Hepatocyte (in vitro differentiated cells): ENCODE results near the gene AP5B1. TPM values are rescaled to one million over a fixed set of nuclear protein-coding genes. Genes with fewer than 3 reads are reported as not detected.
A peak's percentile ranks its signal among the peaks of the same experiment; 100 is the strongest.
"Not testable (repeated sequence)": the region's sequence is repeated elsewhere in the genome, so short reads cannot be mapped to it uniquely, and the experiment has no call there.

Source experiments
- DNase-seq: peaks from one replicate; pipeline ENCODE4 v3.0.0-alpha.2; 2016; ENCODE audit warnings: low spot score
- H2AFZ ChIP-seq: fragments of 200-600 bp; sonication (generic); 2 replicates; pipeline ENCODE4 v1.6.0; 2016; ENCODE audit warnings: antibody characterized with exemption, mild to moderate bottlenecking
- H3K27ac ChIP-seq: fragments of 200-600 bp; sonication (generic); 2 replicates; pipeline ENCODE4 v1.5.1; 2016; ENCODE audit warnings: mild to moderate bottlenecking
- H3K27me3 ChIP-seq: fragments of 200-600 bp; sonication (generic); 2 replicates; pipeline ENCODE4 v1.6.1; 2016
- H3K36me3 ChIP-seq: fragments of 200-600 bp; sonication (generic); replicated peaks from 2 replicates; pipeline ENCODE4 v1.5.1; 2016; ENCODE audit warnings: low read depth; ENCODE audit not compliant: insufficient read depth
- H3K4me1 ChIP-seq: fragments of 200-600 bp; sonication (generic); 2 replicates; pipeline ENCODE4 v1.5.1; 2016; ENCODE audit warnings: mild to moderate bottlenecking, moderate library complexity; ENCODE audit not compliant: insufficient read depth
- H3K4me2 ChIP-seq: fragments of 200-600 bp; sonication (generic); 2 replicates; pipeline ENCODE4 v1.6.0; 2016
- H3K4me3 ChIP-seq: fragments of 200-600 bp; sonication (generic); 2 replicates; pipeline ENCODE4 v1.5.1; 2016; ENCODE audit warnings: mild to moderate bottlenecking
- H3K79me2 ChIP-seq: fragments of 200-600 bp; sonication (generic); 2 replicates; pipeline ENCODE4 v1.6.0; 2017; ENCODE audit warnings: mild to moderate bottlenecking
- H3K9me2 ChIP-seq: fragments of 200-600 bp; sonication (generic); replicated peaks from 2 replicates; pipeline ENCODE4 v1.6.0; 2017; ENCODE audit warnings: mild to moderate bottlenecking; ENCODE audit not compliant: insufficient read depth
- H3K9me3 ChIP-seq: fragments of 200-600 bp; sonication (generic); 2 replicates; pipeline ENCODE4 v1.5.1; 2016; ENCODE audit warnings: low read depth, mild to moderate bottlenecking
- H4K20me1 ChIP-seq: fragments of 200-600 bp; sonication (generic); 2 replicates; pipeline ENCODE4 v1.6.0; 2016; ENCODE audit warnings: mild to moderate bottlenecking; ENCODE audit not compliant: insufficient read depth, poor library complexity, severe bottlenecking
- EZH2 ChIP-seq: fragments of 200-600 bp; sonication (generic); IDR thresholded peaks from 2 replicates; pipeline ENCODE4 v1.6.1; 2016; ENCODE audit warnings: antibody characterized with exemption, mild to moderate bottlenecking, borderline replicate concordance
- EZH2phosphoT487 ChIP-seq: fragments of 200-600 bp; sonication (generic); IDR thresholded peaks from one replicate; pipeline ENCODE4 v1.6.1; 2018; ENCODE audit warnings: antibody characterized with exemption, mild to moderate bottlenecking, low read depth, moderate library complexity; ENCODE audit not compliant: unreplicated experiment, severe bottlenecking
- WGBS: methylation state at CpG from one replicate; pipeline ENCODE4 v1.1.6; 2016; ENCODE audit warnings: low lambda C conversion rate; ENCODE audit errors: missing lambda C conversion rate; 5-methylcytosine and 5-hydroxymethylcytosine counted together
- polyA plus RNA-seq: library from polyadenylated mRNA; unstranded; fragments of >200 nt; fragmentation: Nextera tagmentation; extraction: Ambion mirVana; gene quantifications from 2 replicates; pipeline ENCODE4 v1.2.1, GENCODE V29; 2016
- total RNA-seq: library from RNA; depleted of rRNA; stranded (reverse); fragments of >200 nt; gene quantifications from 2 replicates; pipeline ENCODE4 v1.2.3, GENCODE V29; 2014
- TF ChIP-seq, protein P1 (sequence below): fragments of 200-600 bp; sonication (generic); IDR thresholded peaks from 2 replicates; pipeline ENCODE4 v1.5.1; 2016; ENCODE audit warnings: antibody characterized with exemption, mild to moderate bottlenecking; ENCODE audit not compliant: poor library complexity

The AP5B1 gene
- total and polyA plus RNA-seq, 2 experiments from 2014 or later: 20.9 to 27.1 TPM

DNA sequence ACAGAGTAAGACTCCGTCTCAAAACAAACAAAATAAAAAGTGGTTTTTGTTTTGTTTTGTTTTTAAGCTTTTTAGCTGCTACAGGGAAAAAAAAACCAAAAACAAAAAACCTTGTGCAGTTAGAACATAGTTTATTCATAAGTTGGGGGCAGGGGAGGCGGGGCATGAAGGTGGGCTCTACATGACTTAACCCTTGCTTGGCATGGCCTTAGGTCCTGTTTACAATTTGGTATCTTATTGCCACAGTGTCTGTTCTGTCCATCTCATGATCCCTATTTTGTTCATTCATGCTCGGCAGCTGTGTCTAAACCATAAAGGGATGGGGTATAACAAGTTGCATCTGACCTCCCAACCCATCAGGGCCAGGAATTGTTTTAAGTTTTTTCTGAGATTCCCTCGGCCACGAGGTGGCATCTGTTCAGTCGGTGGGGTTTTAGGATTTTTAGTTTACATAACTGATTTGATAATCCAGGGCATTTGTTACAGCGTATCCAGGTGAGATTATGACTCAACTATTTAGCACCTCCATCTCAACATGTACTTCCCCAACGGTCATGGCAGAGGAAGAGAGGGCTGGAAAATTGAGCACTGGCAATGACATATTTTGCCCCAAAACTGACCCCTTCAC, 6.9 kb downstream of the AP5B1 start:
- WGBS: 76% methylated on average over 8 of the region's 8 CpGs
- H3K27ac ChIP-seq: no peak overlapping the region

DNA sequence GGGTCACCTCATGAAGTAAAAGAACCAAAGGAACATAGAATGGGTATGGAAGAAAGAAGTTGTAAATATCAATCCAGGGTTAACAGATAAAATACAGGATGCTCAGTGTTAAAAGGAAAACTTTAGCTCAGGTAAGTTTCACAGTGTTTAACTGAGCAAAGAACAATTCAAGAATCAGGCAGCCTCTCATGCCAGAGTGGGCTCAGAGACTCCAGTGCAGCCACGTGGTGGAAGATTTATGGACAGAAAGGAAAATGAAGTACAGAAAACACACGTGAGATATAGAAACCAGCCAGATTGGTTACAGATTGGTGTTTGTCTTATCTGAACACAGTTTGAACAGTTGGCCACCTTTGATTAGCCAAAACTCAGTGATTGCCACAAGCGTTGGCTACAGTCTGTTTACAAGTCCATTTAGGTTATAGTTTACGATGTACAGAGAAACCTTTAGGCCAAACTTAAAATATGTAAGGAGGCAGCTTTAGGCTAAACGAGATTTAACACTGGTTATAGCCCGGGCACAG, 9.1 kb downstream of the AP5B1 start:
- DNase-seq: no peak
- no peaks in the 10 kb centered on the region for H3K27me3 ChIP-seq
- H3K79me2 ChIP-seq: peaks cover 9% of the 10 kb centered on the region
- no peak overlapping the region for H3K4me2 ChIP-seq
- no peaks in the 10 kb centered on the region for H3K9me3 ChIP-seq
- no peak overlapping the region for H2AFZ ChIP-seq
- H3K4me3 ChIP-seq: no peak overlapping the region
- TF ChIP-seq EZH2phosphoT487 (no peak), EZH2 (no peak)
- TF ChIP-seq, protein P1, sequence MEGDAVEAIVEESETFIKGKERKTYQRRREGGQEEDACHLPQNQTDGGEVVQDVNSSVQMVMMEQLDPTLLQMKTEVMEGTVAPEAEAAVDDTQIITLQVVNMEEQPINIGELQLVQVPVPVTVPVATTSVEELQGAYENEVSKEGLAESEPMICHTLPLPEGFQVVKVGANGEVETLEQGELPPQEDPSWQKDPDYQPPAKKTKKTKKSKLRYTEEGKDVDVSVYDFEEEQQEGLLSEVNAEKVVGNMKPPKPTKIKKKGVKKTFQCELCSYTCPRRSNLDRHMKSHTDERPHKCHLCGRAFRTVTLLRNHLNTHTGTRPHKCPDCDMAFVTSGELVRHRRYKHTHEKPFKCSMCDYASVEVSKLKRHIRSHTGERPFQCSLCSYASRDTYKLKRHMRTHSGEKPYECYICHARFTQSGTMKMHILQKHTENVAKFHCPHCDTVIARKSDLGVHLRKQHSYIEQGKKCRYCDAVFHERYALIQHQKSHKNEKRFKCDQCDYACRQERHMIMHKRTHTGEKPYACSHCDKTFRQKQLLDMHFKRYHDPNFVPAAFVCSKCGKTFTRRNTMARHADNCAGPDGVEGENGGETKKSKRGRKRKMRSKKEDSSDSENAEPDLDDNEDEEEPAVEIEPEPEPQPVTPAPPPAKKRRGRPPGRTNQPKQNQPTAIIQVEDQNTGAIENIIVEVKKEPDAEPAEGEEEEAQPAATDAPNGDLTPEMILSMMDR: no peak
- H3K36me3 ChIP-seq: no peaks in the 10 kb centered on the region
- 62% methylated on average over 6 of the region's 6 CpGs for WGBS
- peaks cover 3% of the 10 kb centered on the region for H3K4me1 ChIP-seq
- no peaks in the 10 kb centered on the region for H3K9me2 ChIP-seq
- no peaks in the 10 kb centered on the region for H4K20me1 ChIP-seq
- no peak overlapping the region for H3K27ac ChIP-seq

More for the DNA sequence above, 6.9 kb downstream of the AP5B1 start:
- DNase-seq: no peak
- H3K4me3 ChIP-seq: no peak overlapping the region
- no peaks in the 10 kb centered on the region for H3K27me3 ChIP-seq
- H3K4me2 ChIP-seq: no peak overlapping the region
- peaks cover 3% of the 10 kb centered on the region for H4K20me1 ChIP-seq
- TF ChIP-seq, protein P1: peak; percentile 14
- TF ChIP-seq EZH2 (no peak), EZH2phosphoT487 (no peak)
- H2AFZ ChIP-seq: no peak overlapping the region
- no peaks in the 10 kb centered on the region for H3K36me3 ChIP-seq
- H3K4me1 ChIP-seq: peaks cover 5% of the 10 kb centered on the region
- no peaks in the 10 kb centered on the region for H3K9me3 ChIP-seq
- no peaks in the 10 kb centered on the region for H3K9me2 ChIP-seq
- H3K79me2 ChIP-seq: peaks cover 27% of the 10 kb centered on the region

DNA sequence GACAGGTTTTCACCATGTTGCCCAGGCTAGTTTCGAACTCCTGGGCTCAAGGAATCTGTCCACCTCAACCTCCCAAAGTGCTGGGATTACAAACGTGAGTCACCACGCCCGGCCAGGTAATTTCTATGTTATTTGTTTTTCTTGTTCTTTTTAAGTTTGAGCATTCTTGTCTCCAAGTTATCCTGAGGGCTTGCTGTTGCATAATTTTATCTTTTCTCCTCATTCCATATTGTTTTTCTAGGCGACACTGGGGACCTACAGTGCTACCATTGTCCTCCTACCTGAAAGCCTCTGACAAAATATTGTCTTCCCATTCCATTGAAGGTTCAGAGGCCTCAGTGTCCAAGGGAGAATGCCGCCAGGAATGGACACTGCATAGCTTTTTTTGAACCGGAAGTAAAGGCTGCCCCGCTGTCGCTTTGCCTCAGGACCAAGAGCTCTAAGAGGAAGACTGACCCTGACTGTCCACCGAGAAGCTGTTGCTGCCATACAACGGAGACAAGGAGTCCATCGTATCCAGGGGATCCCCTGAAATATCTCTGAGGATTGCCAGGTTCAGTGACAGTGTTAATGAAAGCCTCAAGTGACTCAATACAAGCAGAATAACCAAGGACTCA, 9.7 kb downstream of the AP5B1 start:
- no peaks in the 10 kb centered on the region for H3K4me1 ChIP-seq
- 86% methylated on average over 12 of the region's 12 CpGs for WGBS
- no peak overlapping the region for H3K4me2 ChIP-seq
- no peak overlapping the region for H3K4me3 ChIP-seq
- no peaks in the 10 kb centered on the region for H3K9me2 ChIP-seq
- no peaks in the 10 kb centered on the region for H3K36me3 ChIP-seq
- no peak overlapping the region for H2AFZ ChIP-seq
- H3K9me3 ChIP-seq: no peaks in the 10 kb centered on the region
- no peaks in the 10 kb centered on the region for H3K27me3 ChIP-seq
- H4K20me1 ChIP-seq: no peaks in the 10 kb centered on the region
- H3K27ac ChIP-seq: no peak overlapping the region
- DNase-seq: no peak
- TF ChIP-seq EZH2 (no peak), EZH2phosphoT487 (no peak)
- TF ChIP-seq, protein P1: no peak
- H3K79me2 ChIP-seq: peaks cover 9% of the 10 kb centered on the region

DNA sequence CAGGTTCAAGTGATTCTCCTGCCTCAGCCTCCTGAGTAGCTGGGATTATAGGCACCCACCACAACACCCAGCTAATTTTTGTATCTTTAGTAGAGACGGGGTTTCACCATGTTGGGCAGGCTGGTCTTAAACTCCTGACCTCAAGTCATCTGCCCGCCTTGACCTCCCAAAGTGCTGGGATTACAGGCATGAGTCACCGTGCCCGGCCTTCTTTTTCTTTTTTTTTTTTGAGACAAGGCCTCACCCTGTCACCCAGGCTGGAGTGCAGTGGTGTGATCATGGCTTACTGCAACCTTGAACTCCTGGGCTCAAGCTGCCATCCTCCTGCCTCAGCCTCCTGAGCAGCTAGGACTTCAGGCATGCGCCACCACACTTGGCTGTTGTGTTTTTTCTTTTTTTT, 13.0 kb downstream of the AP5B1 start:
- H3K27me3 ChIP-seq, H3K79me2 ChIP-seq, H4K20me1 ChIP-seq, H3K9me2 ChIP-seq, H3K4me1 ChIP-seq, H2AFZ ChIP-seq, H3K4me2 ChIP-seq, H3K36me3 ChIP-seq, DNase-seq, H3K9me3 ChIP-seq, H3K4me3 ChIP-seq, H3K27ac ChIP-seq: not testable (repeated sequence)
- WGBS: 73% methylated on average over 3 of the region's 5 CpGs
